Embryonic facial prominence (tissue), 1 donor: Measurements from ENCODE around the gene PPP4R3A.
"Not testable (repeated sequence)": the region's sequence is repeated elsewhere in the genome, so short reads cannot be mapped to it uniquely, and the experiment has no call there.

Experiments
- DNase-seq: peaks from one replicate; pipeline ENCODE4 v3.0.0-alpha.2; 2016; ENCODE audit errors: extremely low spot score

Gene PPP4R3A

GRCh38 chr14:91510171-91511042 is at the start of gene PPP4R3A:
PPP4R3A (minus strand) TSS chr14:91510310; CDS start chr14:91509647, 663 bp downstream.
- DNase-seq = peak; percentile 89

DNA sequence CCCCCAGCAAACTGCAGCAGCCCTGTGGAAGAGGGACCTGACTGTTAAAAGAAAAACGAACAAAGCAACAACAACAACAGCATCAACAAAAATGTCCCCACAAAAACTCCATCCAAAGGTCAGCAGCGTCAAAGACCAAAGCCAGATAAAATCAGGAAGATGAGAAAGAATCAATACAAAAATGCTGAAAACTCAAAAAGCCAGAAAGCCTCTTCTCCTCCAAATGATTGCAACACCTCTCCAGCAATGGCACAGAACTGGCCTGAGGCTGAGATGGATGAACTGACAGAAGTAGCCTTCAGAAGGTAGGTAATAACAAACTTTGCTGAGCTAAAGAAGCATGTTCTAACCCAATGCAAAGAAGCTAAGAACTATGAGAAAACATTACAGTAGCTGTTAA is 45.4 kb upstream of the PPP4R3A start:
- no peak for DNase-seq

DNA sequence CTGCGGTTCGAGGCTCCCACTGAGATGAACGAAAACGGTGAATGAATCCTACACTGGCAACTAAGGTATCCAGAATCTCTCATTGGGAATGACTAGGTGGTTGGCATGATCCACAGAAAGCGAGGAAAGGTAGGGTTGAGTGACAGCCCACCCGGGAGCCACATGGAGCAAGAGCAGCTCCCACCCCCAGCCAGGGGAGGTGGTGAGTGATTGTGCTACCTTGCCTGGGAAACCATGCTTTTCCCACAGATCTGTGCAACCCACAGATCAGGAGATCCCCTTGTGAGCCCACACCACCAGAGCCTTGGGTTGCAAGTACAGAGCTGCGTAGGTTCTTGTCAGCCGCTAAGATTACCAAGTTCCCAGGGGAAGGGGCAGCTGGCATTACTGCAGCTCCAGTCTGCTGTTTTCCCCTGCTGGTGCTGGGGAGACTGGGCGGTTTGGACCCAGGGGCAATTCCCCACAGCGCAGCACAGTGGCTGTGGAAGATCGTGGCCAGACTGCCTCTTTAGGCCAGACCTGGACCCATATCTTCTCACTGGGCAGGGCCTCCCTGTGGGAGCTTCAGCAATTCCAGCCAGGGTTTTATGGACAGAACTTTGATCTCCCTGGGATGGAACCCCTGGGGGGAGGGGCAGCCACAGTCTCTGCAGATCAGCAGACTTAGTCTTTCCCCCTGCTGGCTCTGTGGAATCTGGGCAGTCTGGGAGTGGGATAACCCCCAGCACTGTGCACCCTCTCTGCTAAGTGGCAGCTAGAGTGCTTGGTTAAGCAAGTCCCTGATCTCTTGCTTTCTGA is 44.6 kb upstream of the PPP4R3A start:
- no peak for DNase-seq

GRCh38 chr14:91548108-91548507 is 38.0 kb upstream of the PPP4R3A start:
- DNase-seq = no peak

DNA sequence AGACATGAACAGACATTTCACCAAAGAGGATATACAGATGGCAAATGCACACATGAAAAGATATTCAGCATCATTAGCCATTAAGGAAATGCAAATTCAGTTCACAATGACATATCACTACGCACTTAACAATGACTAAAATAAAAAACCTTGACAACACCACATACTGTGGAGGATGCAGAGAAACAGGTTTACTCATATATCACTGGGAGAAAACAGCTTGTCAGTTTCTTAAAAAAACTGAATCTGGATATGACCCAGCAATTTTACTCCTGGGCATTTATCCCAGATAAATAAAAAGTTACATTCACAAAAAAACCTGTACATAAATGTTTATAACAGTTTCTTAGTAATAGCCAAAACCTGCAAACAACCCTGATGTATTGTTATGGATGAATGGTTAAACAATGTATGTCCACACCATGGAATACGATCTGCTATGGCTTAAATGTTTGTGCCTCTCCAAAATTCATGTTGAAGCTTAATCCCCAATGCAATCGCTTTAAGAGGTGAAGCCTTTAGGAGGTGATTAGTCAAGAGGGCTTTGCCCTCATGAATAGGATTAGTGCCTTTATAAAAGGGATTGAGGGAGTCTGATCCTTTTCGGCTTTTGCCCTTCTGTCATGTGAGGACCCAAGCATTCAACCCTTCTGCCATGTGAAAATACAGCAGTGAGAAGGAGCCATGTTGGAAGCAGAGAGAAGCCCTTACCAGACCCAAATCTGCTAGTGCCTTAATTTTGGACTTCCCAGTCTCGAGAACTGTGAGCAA is 36.0 kb upstream of the PPP4R3A start:
- DNase-seq = no peak

DNA sequence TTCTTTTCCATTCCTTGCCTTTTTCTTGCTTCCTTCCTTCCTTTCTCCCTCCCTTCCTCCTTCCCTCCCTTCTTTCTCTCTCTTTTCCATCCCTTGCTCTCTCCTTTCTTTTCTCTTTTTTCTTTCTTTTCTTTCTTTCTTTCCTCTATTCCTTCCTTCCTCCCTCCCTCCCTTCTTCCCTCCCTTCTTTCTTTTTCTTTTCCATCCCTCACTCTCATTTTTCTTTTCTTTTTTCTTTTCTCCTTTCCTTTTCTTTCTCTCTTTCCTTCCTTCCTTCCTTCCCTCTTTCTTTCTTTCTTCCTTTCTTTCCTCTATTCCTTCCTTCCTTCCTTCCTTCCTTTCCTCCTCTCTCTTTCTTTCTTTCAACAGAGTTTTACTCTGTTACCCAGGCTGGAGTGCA is 35.1 kb upstream of the PPP4R3A start:
- no peak for DNase-seq

GRCh38 chr14:91536327-91536726 is 26.2 kb upstream of the PPP4R3A start:
- no peak for DNase-seq

DNA sequence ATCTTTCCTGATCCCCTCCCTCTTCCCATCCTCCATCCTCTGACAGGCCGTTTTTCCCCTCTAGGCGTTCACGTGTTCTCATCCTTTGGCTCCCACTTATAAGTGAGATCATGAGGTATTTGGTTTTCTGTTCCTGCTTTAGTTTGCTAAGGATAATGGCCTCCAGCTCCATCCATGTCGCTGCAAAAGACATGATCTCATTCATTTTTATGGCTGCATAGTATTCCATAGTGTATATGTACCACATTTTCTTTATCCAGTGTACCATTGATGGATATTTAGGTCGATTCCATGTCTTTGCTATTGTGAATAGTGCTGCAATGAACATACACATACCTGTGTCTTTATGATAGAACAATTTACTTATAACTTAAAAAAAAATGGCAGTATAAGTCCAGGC is 23.9 kb upstream of the PPP4R3A start:
- not testable (repeated sequence) for DNase-seq

- DNase-seq = no peak
Observed at GRCh38 chr14:91533623-91534022, 23.5 kb upstream of the PPP4R3A start.

GRCh38 chr14:91523972-91524371 is 13.9 kb upstream of the PPP4R3A start:
- no peak for DNase-seq

GRCh38 chr14:91521061-91521640 is 11.0 kb upstream of the PPP4R3A start:
- DNase-seq = no peak

- no peak for DNase-seq
Observed at GRCh38 chr14:91520138-91520537, 10.0 kb upstream of the PPP4R3A start.

- DNase-seq = no peak
Observed at GRCh38 chr14:91519239-91520036, 9.3 kb upstream of the PPP4R3A start.

DNA sequence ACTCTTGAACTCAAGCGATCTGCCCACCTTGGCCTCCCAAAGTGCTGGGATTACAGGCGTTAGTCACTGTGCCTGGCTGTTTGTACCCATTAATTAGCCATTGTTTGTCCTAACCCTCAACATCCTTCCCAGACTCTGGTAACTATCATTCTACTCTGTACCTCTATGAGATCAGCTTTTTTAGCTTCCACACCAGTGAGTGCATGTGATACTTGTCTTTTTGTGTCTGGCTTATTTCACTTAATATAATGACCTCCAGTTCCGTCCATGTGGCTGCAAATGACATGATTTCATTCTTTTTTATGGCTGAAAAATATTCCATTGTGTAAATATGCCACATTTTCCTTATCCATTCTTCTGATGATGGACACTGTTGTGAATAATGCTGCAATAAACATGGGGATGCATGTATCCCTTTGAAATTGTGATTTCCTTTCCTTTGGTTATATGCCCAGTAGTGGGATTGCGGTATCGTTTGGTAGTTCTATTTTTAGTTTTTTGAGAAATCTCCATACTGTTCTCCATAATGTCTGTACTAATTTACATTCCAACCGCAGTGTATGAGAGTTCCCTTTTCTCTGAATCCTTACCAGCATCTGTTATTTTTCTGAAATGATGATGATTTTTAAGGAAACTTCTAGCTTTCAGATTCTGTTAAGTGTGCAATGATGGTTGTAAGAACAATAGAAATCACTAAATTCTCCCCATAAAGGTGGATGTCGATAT is 6.7 kb upstream of the PPP4R3A start:
- DNase-seq = no peak

GRCh38 chr14:91515979-91516378 is 5.9 kb upstream of the PPP4R3A start:
- no peak for DNase-seq

DNA sequence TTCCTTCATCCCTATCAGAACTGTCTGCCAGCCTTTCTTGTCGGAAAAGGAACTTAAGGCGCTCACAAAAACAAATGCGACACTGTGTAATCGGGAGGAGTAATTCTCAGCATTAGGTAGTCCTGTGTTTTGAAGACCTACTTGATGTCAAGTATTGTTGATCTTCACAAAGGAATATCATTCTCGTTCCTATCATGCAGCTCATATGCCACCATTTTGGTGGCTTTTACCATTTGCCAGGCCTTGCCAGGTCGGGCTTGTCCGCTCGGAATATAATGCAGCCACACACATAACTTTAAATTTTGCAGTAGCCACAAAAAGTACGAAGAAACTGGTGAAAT is 903 bp upstream of the PPP4R3A start:
- no peak for DNase-seq

GRCh38 chr14:91509878-91510170 is 286 bp downstream of the PPP4R3A start:
- no peak for DNase-seq

DNA sequence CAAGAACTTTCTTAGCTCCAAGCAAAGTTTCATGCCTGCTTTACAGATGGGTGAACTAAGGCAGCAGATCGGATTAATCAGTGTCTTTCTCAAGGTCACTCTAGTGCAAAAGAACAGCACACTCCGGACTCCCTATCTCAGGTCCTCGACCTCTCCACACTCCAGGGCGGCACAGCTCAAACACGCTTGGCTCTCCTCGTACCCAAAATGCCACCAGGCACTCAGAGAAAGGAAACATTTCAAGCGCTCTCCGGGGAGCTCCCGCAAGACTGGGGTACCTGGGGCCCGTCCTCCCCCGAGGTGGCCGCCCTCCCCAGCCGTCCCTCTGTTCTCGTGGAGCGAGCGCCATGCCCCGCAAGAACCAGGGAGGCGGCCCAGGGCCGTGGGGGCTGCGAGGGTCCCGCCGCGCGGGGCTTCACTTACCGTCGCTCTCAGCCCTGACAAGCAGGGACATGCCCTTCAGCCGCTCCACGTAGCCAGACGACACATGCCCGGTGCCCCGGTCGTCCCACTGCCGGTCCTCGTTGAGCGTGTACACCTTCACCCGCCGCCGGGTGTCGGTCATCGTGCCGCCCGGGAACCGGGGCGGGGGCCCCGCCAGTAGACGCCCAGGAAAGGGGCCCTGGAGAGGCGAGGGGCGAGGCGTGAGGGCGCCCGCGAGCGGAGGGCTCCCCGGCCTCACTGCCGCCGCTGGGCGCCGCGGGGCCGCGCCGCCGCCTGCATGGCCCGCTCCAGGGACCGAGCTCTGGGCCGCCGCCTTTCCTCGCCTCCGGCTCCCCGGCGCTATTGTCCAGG is 830 bp downstream of the PPP4R3A start:
- DNase-seq = no peak

- no peak for DNase-seq
Observed at GRCh38 chr14:91508105-91508504, 2.0 kb downstream of the PPP4R3A start.

DNA sequence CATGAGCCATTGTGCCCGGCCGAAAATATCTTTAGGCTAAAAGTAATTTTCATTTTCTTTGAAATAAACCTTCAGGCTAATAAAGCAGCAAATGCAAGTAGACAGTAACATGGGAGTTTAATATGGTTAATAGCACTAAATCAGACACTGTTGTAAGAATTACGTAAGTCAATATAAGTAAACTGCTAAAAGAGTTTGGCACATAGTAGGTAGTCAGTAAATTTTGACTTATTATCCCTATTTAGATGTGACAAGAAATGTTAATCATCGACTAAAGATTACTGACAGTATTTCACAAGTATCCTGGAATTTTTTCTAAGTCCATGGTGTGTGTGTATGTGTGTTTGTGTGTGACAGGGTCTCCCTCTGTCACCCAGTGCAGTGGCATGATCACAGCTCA is 3.9 kb downstream of the PPP4R3A start:
- no peak for DNase-seq
